Keratinocyte (primary cell): ENCODE data around the gene ISG15. TPM values are rescaled to one million over a fixed set of nuclear protein-coding genes. Genes with fewer than 3 reads are reported as not detected.

Experiments
- DNase-seq: peaks from one replicate; pipeline ENCODE4 v3.0.0-alpha.2; 2011; ENCODE audit warnings: low read depth, missing footprints, low spot score
- FAIRE-seq: peaks from 2 replicates; lab custom pipeline; 2011; peaks lifted over from hg19 to GRCh38; lab: Jason Lieb, UNC
- H2AFZ ChIP-seq: 2 replicates; pipeline ENCODE4 v1.6.0; 2012; ENCODE audit warnings: low read length, control low read depth, inconsistent platforms; ENCODE audit not compliant: control insufficient read depth
- H3K27ac ChIP-seq: 2 replicates; pipeline ENCODE4 v1.5.1; 2011; ENCODE audit warnings: low read length; ENCODE audit not compliant: control insufficient read depth, insufficient read depth
- H3K27me3 ChIP-seq: 3 replicates; pipeline ENCODE4 v1.6.0; 2011; ENCODE audit warnings: low read length; ENCODE audit not compliant: control insufficient read depth, insufficient read depth; ENCODE audit errors: extremely low read depth
- H3K36me3 ChIP-seq, 2 experiments: 2 replicates in 1 of 2; 3 replicates in 1 of 2; pipeline ENCODE4 v1.5.1; 2011; ENCODE audit warnings: low read length in 2 of 2, mild to moderate bottlenecking in 1 of 2; ENCODE audit not compliant: control insufficient read depth in 2 of 2, insufficient read depth in 2 of 2; ENCODE audit errors: extremely low read depth in 1 of 2
- H3K4me1 ChIP-seq: 3 replicates; pipeline ENCODE4 v1.5.1; 2011; ENCODE audit warnings: low read length; ENCODE audit not compliant: control insufficient read depth, insufficient read depth; ENCODE audit errors: extremely low read depth
- H3K4me2 ChIP-seq: 3 replicates; pipeline ENCODE4 v1.6.0; 2011; ENCODE audit warnings: low read depth, low read length; ENCODE audit not compliant: control insufficient read depth, insufficient read depth; ENCODE audit errors: extremely low read depth
- H3K4me3 ChIP-seq, 3 experiments: fragments of 200-600 bp in 1 of 3; sonication (generic) in 1 of 3; 2 replicates in 2 of 3; 3 replicates in 1 of 3; pipeline ENCODE4 v1.5.1; 2011 to 2016; ENCODE audit warnings: low read length in 3 of 3, mild to moderate bottlenecking in 3 of 3, control low read depth in 2 of 3, inconsistent platforms in 1 of 3, low read depth in 1 of 3, mixed read lengths in 1 of 3, mixed run types in 1 of 3, moderate library complexity in 1 of 3; ENCODE audit not compliant: control insufficient read depth in 2 of 3, insufficient read depth in 2 of 3; ENCODE audit errors: extremely low read depth in 1 of 3
- H3K79me2 ChIP-seq: 2 replicates; pipeline ENCODE4 v1.6.0; 2012; ENCODE audit warnings: low read length; ENCODE audit not compliant: control insufficient read depth, insufficient read depth
- H3K9ac ChIP-seq: 3 replicates; pipeline ENCODE4 v1.6.0; 2011; ENCODE audit warnings: low read length; ENCODE audit not compliant: control insufficient read depth, insufficient read depth; ENCODE audit errors: extremely low read depth
- H3K9me1 ChIP-seq: 3 replicates; pipeline ENCODE4 v1.6.0; 2011; ENCODE audit warnings: low read length; ENCODE audit not compliant: control insufficient read depth, insufficient read depth; ENCODE audit errors: extremely low read depth
- H3K9me3 ChIP-seq: 2 replicates; pipeline ENCODE4 v1.5.1; 2012; ENCODE audit warnings: low read depth, low read length; ENCODE audit not compliant: control insufficient read depth
- H4K20me1 ChIP-seq: 3 replicates; pipeline ENCODE4 v1.6.0; 2011; ENCODE audit warnings: low read length; ENCODE audit not compliant: control insufficient read depth, insufficient read depth; ENCODE audit errors: extremely low read depth
- CTCF ChIP-seq, 3 experiments: IDR thresholded peaks in 1 of 3; conservative IDR thresholded peaks in 1 of 3; optimal IDR thresholded peaks in 1 of 3; 2 replicates in 2 of 3; 3 replicates in 1 of 3; pipeline versions ENCODE3 to v1.5.1; 2011; ENCODE audit warnings: low read length in 3 of 3, mild to moderate bottlenecking in 3 of 3, moderate library complexity in 2 of 3, control low read depth in 1 of 3, inconsistent platforms in 1 of 3; ENCODE audit not compliant: insufficient read depth in 2 of 3; ENCODE audit errors: extremely low read depth in 1 of 3
- EZH2 ChIP-seq: IDR thresholded peaks from one replicate; pipeline ENCODE4 v1.6.1; 2012; ENCODE audit warnings: inconsistent platforms, mild to moderate bottlenecking, low read length, moderate library complexity
- dilution Hi-C: fragments of 300-500 bp; cut with MboI; formaldehyde crosslinking; loops from one replicate; pipeline ENCODE4 v1.7.0; 2020; ENCODE audit warnings: low sequenced_read_pairs; ENCODE audit not compliant: extremely low pct_ligation_motif_present
- polyA plus RNA-seq, 5 experiments: library from polyadenylated mRNA; depleted of rRNA in 3 of 5; stranded (reverse) in 3 of 5; stranded (forward) in 1 of 5; unstranded in 1 of 5; fragments of >200 nt; gene quantifications; 1 replicate in 1 of 5; 2 replicates in 3 of 5; 3 replicates in 1 of 5; pipeline versions ENCODE4 v1.2.1 to v1.2.3, GENCODE V29; 2011 to 2012; ENCODE audit warnings: missing spikeins in 2 of 5, low read depth in 1 of 5, low replicate concordance in 1 of 5

Gene ISG15
- polyA plus RNA-seq, 1 donor (not counting 4 experiments of a cell fraction or from before 2014, with no cell fraction given), result 246 TPM

GRCh38 chr1:1004420-1004779 lies 8.9 kb upstream of the ISG15 start:
- no peak for DNase-seq
- TF ChIP-seq EZH2, result no peak
- TF ChIP-seq CTCF (optimal IDR thresholded peaks at IDR 0.05 in 1 of 3, IDR thresholded peaks at IDR 0.05 in 1 of 3, conservative IDR thresholded peaks at IDR 0.05 in 1 of 3; ENCODE audit: extremely low read depth in 1 of 3, insufficient read depth in 2 of 3, low read length in 3 of 3), result no peak
- Histone ChIP-seq H3K9ac (no peak overlapping the region), H3K79me2 (no peaks in the 10 kb centered on the region), H3K27ac (no peak overlapping the region), H3K36me3 (no peaks in the 10 kb centered on the region), H2AFZ (no peak overlapping the region), H3K9me1 (no peaks in the 10 kb centered on the region), H3K4me3 (no peak overlapping the region), H3K9me3 (no peaks in the 10 kb centered on the region), H4K20me1 (no peaks in the 10 kb centered on the region), H3K27me3 (peaks cover 23% of the 10 kb centered on the region), H3K4me1 (peaks cover 27% of the 10 kb centered on the region), H3K4me2 (no peak overlapping the region)
- dilution Hi-C loops, result no loop called here
- no peak for FAIRE-seq

DNA sequence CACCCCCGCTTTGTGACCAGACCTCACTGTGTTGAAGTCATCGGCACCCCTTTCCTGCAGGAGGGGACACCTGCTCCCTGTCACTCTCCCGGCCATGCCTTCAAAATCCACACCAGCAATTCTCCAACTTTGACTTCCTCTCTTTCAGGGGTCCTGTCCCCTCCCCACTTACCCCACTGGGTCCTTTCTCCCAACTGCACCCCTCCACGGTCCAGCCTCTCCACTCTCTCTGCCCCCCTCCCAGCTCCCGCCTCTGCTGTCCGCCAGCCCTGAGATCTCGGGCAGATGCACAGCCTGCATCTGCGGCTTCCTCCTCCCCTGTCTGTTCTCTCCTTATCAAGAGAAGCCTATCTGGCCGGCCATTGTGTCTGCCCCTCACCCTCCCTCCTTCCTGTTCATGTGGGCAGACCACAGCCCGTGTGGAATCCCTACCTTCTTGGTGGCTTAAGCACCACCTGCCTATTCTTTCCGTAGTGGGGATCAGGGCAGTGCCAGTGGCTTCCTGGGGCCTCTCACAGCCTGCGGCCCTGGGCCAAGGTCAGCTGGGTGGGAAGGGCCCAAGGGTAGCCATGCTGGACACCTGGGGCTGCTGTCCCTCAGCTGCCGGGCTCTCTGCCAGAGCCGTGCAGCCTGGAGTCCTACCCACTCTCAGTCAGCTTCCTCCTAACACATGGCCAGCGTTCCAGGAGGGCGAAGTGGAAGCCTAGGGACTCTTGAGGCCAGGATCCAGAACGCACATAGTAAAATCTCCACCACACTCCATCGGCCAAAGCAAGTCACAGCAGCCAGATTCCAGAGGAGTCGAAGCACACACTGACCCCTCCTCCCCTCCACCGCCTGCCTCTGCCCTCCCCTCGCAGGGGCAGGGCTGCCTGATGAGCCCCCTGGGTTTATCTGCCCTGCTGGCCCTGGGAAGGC lies 8.3 kb upstream of the ISG15 start:
- H3K79me2 ChIP-seq, result no peaks in the 10 kb centered on the region
- dilution Hi-C loops, result no loop called here
- no peak overlapping the region for H3K9ac ChIP-seq
- H3K4me1 ChIP-seq, result peaks cover 26% of the 10 kb centered on the region
- H3K9me3 ChIP-seq, result no peaks in the 10 kb centered on the region
- no peak overlapping the region for H3K4me3 ChIP-seq
- DNase-seq, result no peak
- no peaks in the 10 kb centered on the region for H3K36me3 ChIP-seq
- no peak overlapping the region for H3K4me2 ChIP-seq
- H4K20me1 ChIP-seq, result no peaks in the 10 kb centered on the region
- H3K9me1 ChIP-seq, result no peaks in the 10 kb centered on the region
- H2AFZ ChIP-seq, result no peak overlapping the region
- no peak overlapping the region for H3K27ac ChIP-seq
- peaks cover 21% of the 10 kb centered on the region for H3K27me3 ChIP-seq
- no peak for TF ChIP-seq CTCF (optimal IDR thresholded peaks at IDR 0.05 in 1 of 3, IDR thresholded peaks at IDR 0.05 in 1 of 3, conservative IDR thresholded peaks at IDR 0.05 in 1 of 3; ENCODE audit: extremely low read depth in 1 of 3, insufficient read depth in 2 of 3, low read length in 3 of 3)
- no peak for TF ChIP-seq EZH2
- FAIRE-seq, result no peak
